SK-N-SH treated with all-trans-retinoic acid at 6 μM for 48 hours (cell line): ENCODE results near the gene CLPSL2.

ENCODE experiments used
- ATAC-seq: fragments of 200-7000 bp; cut with Tn5 transposase; 3 replicates; pipeline ENCODE4 v1.9.1; 2020; ENCODE audit warnings: mild to moderate bottlenecking, moderate library complexity
- ARNTL ChIP-seq: fragments of 450-650 bp; formaldehyde crosslinking; IDR thresholded peaks from 2 replicates; pipeline ENCODE4 v1.5.0; 2020; ENCODE audit warnings: low read depth, mild to moderate bottlenecking, moderate library complexity, borderline replicate concordance
- BACH2 ChIP-seq: fragments of 250-450 bp; sonication (Bioruptor Pico); IDR thresholded peaks from 2 replicates; pipeline ENCODE4 v1.9.0; 2021; ENCODE audit warnings: mild to moderate bottlenecking, borderline replicate concordance
- CREB5 ChIP-seq: fragments of 250-450 bp; sonication (Bioruptor Pico); IDR thresholded peaks from 2 replicates; pipeline ENCODE4 v1.5.1; 2020; ENCODE audit warnings: low read depth, mild to moderate bottlenecking, moderate library complexity
- CSDC2 ChIP-seq: fragments of 250-450 bp; sonication (Bioruptor Pico); IDR thresholded peaks from 2 replicates; pipeline ENCODE4 v1.5.0; 2020; ENCODE audit warnings: mild to moderate bottlenecking, moderate library complexity
- ESRRG ChIP-seq: fragments of 250-450 bp; sonication (Bioruptor Pico); IDR thresholded peaks from 2 replicates; pipeline ENCODE4 v1.6.1; 2021; ENCODE audit warnings: mild to moderate bottlenecking
- GLIS3 ChIP-seq: fragments of 250-450 bp; sonication (Bioruptor Pico); IDR thresholded peaks from 2 replicates; pipeline ENCODE4 v1.5.0; 2020; ENCODE audit warnings: mild to moderate bottlenecking, moderate library complexity
- ISL1 ChIP-seq: fragments of 250-450 bp; sonication (Bioruptor Pico); IDR thresholded peaks from 2 replicates; pipeline ENCODE4 v2.1.2; 2022; ENCODE audit warnings: mild to moderate bottlenecking, moderate library complexity
- OSR1 ChIP-seq: fragments of 250-450 bp; sonication (Bioruptor Pico); IDR thresholded peaks from 2 replicates; pipeline ENCODE4 v1.8.0; 2022; ENCODE audit warnings: moderate library complexity, mild to moderate bottlenecking, inconsistent platforms
- PATZ1 ChIP-seq: fragments of 250-450 bp; sonication (Bioruptor Pico); IDR thresholded peaks from 2 replicates; pipeline ENCODE4 v1.8.0; 2020; ENCODE audit warnings: mild to moderate bottlenecking, moderate library complexity, borderline replicate concordance
- POU6F1 ChIP-seq: fragments of 250-450 bp; sonication (Bioruptor Pico); IDR thresholded peaks from 2 replicates; pipeline ENCODE4 v1.8.0; 2021; ENCODE audit warnings: low read depth, mild to moderate bottlenecking, moderate library complexity, borderline replicate concordance
- PPARA ChIP-seq: fragments of 250-450 bp; sonication (Bioruptor Pico); IDR thresholded peaks from 2 replicates; pipeline ENCODE4 v1.5.0; 2020; ENCODE audit warnings: mild to moderate bottlenecking, borderline replicate concordance
- RARB ChIP-seq: fragments of 250-450 bp; sonication (Bioruptor Pico); IDR thresholded peaks from 2 replicates; pipeline ENCODE4 v1.8.0; 2021; ENCODE audit warnings: mild to moderate bottlenecking, moderate library complexity
- SNAI2 ChIP-seq: fragments of 250-450 bp; sonication (Bioruptor Pico); IDR thresholded peaks from 2 replicates; pipeline ENCODE4 v1.5.0; 2020; ENCODE audit warnings: mild to moderate bottlenecking, moderate library complexity
- TCF4 ChIP-seq: fragments of 250-450 bp; sonication (Bioruptor Pico); IDR thresholded peaks from 2 replicates; pipeline ENCODE4 v1.8.0; 2021; ENCODE audit warnings: mild to moderate bottlenecking, moderate library complexity, borderline replicate concordance
- TSHZ2 ChIP-seq: fragments of 250-450 bp; sonication (Bioruptor Pico); IDR thresholded peaks from 2 replicates; pipeline ENCODE4 v1.5.0; 2020; ENCODE audit warnings: mild to moderate bottlenecking, moderate library complexity
- ZC3H10 ChIP-seq: fragments of 250-450 bp; sonication (Bioruptor Pico); IDR thresholded peaks from 2 replicates; pipeline ENCODE4 v1.5.1; 2021; ENCODE audit warnings: mild to moderate bottlenecking, moderate library complexity
- ZFP3 ChIP-seq: fragments of 250-450 bp; sonication (Bioruptor Pico); IDR thresholded peaks from 2 replicates; pipeline ENCODE4 v1.5.0; 2020; ENCODE audit warnings: mild to moderate bottlenecking, moderate library complexity
- ZFP30 ChIP-seq: fragments of 450-650 bp; formaldehyde crosslinking; IDR thresholded peaks from 2 replicates; pipeline ENCODE4 v1.5.0; 2022; ENCODE audit warnings: mild to moderate bottlenecking, moderate library complexity
- ZNF565 ChIP-seq: fragments of 450-650 bp; formaldehyde crosslinking; conservative IDR thresholded peaks from 2 replicates; pipeline ENCODE4 v1.5.0; 2020; ENCODE audit warnings: low read depth, mild to moderate bottlenecking, moderate library complexity
- ZNF70 ChIP-seq: fragments of 450-650 bp; formaldehyde crosslinking; IDR thresholded peaks from 2 replicates; pipeline ENCODE4 v1.5.0; 2020; ENCODE audit warnings: mild to moderate bottlenecking, moderate library complexity
- ZNF8 ChIP-seq: fragments of 450-650 bp; formaldehyde crosslinking; IDR thresholded peaks from 2 replicates; pipeline ENCODE4 v1.5.0; 2020; ENCODE audit warnings: mild to moderate bottlenecking, moderate library complexity

CLPSL2 gene

GRCh38 chr6:35745509-35745908, 30.9 kb upstream of the CLPSL2 start:
- no peak for ATAC-seq
- TF ChIP-seq ZFP30 (CRISPR knock-in tag) = no peak
- TF ChIP-seq ISL1 = no peak
- TF ChIP-seq RARB (CRISPR knock-in tag) = no peak
- no peak for TF ChIP-seq ZNF565 (CRISPR knock-in tag)
- no peak for TF ChIP-seq ZFP3
- TF ChIP-seq GLIS3 (CRISPR knock-in tag) = no peak
- no peak for TF ChIP-seq POU6F1 (CRISPR knock-in tag)
- TF ChIP-seq ZNF8 (CRISPR knock-in tag) = no peak

GRCh38 chr6:35746516-35746915, 29.9 kb upstream of the CLPSL2 start:
- no peak for ATAC-seq
- TF ChIP-seq BACH2 (CRISPR knock-in tag) = no peak
- TF ChIP-seq PPARA (CRISPR knock-in tag) = no peak
- no peak for TF ChIP-seq ESRRG (CRISPR knock-in tag)
- TF ChIP-seq SNAI2 (CRISPR knock-in tag) = no peak
- TF ChIP-seq OSR1 (CRISPR knock-in tag) = no peak
- no peak for TF ChIP-seq GLIS3 (CRISPR knock-in tag)
- TF ChIP-seq ZFP30 (CRISPR knock-in tag) = no peak
- no peak for TF ChIP-seq ISL1
- no peak for TF ChIP-seq CREB5 (CRISPR knock-in tag)
- no peak for TF ChIP-seq ARNTL (CRISPR knock-in tag)
- no peak for TF ChIP-seq ZNF565 (CRISPR knock-in tag)
- no peak for TF ChIP-seq ZC3H10
- TF ChIP-seq PATZ1 = no peak
- TF ChIP-seq TCF4 (CRISPR knock-in tag) = no peak

- ATAC-seq = no peak
- TF ChIP-seq ZFP3 (no peak), GLIS3 (CRISPR knock-in tag) (no peak), POU6F1 (CRISPR knock-in tag) (no peak)
- TF ChIP-seq, all 23 proteins: peak for 0
These were observed 28.5 kb upstream of the CLPSL2 start for GRCh38 chr6:35747877-35748276.

- no peak for TF ChIP-seq ARNTL (CRISPR knock-in tag)
- no peak for TF ChIP-seq ZNF70
- no peak for TF ChIP-seq CSDC2 (CRISPR knock-in tag)
- no peak for TF ChIP-seq ISL1
- no peak for TF ChIP-seq ESRRG (CRISPR knock-in tag)
- TF ChIP-seq OSR1 (CRISPR knock-in tag) = no peak
- TF ChIP-seq TCF4 (CRISPR knock-in tag) = no peak
- TF ChIP-seq POU6F1 (CRISPR knock-in tag) = no peak
- no peak for TF ChIP-seq ZNF565 (CRISPR knock-in tag)
- no peak for TF ChIP-seq GLIS3 (CRISPR knock-in tag)
- TF ChIP-seq ZFP3 = no peak
- TF ChIP-seq TSHZ2 (CRISPR knock-in tag) = no peak
- no peak for ATAC-seq
These were observed 25.8 kb upstream of the CLPSL2 start for GRCh38 chr6:35750557-35750956.
